NCI-H1105 treated with DMSO at 0.1 percent for 48 hours (cell line): Measurements from ENCODE around the gene C16orf46.

Source experiments
- DNase-seq: peaks from one replicate; lab custom pipeline; 2025; lab: John Stamatoyannopoulos, UW

Gene C16orf46

DNA sequence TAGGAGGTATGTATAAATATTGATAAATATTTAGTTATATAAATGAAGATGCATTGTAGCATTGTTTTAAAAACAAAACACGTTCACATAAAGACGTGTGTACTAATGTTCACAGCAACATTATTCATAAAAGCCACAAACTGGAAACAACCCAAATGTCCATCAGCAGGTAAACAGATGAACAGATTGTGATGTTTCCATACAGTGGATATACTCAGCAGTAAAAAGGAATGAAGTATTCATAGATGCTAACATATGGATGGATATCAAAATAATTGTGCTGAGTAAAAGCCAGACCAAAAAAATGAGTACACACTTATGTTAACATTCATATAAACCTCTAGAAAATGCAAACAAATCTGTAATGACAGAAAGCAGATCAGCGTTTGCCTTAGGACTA is 64.1 kb downstream of the C16orf46 start:
- DNase-seq, result no peak
